Hindlimb muscle (tissue), 1 donor: ENCODE data around the gene CAMTA1. TPM values are rescaled to one million over a fixed set of nuclear protein-coding genes. Genes with fewer than 3 reads are reported as not detected.

Source experiments
- DNase-seq: peaks from one replicate; pipeline ENCODE4 v3.0.0-alpha.2; 2013
- polyA plus RNA-seq: library from polyadenylated mRNA; unstranded; fragments of 120-200 nt; gene quantifications from one replicate; pipeline ENCODE4 v1.2.1, GENCODE V29; 2013; ENCODE audit not compliant: insufficient read length

The CAMTA1 gene
- polyA plus RNA-seq, 1 donor, result 39.5 TPM

DNA sequence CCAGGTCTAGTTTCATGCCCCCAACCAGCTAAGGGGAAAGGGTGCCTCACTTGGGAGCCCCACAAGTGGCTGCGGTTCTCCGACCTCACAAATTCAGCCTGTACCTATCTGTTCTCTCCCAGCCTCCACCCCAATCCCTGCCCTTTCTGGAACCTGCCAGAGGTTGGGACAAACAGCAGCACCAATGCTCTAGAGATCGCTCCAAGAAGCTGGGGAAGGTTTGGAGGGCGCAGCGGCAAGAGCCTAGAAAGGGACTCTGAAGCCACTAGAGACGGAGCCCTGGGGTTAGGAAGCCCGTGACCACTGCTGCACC lies 742.4 kb downstream of the CAMTA1 start:
- DNase-seq, result no peak

DNA sequence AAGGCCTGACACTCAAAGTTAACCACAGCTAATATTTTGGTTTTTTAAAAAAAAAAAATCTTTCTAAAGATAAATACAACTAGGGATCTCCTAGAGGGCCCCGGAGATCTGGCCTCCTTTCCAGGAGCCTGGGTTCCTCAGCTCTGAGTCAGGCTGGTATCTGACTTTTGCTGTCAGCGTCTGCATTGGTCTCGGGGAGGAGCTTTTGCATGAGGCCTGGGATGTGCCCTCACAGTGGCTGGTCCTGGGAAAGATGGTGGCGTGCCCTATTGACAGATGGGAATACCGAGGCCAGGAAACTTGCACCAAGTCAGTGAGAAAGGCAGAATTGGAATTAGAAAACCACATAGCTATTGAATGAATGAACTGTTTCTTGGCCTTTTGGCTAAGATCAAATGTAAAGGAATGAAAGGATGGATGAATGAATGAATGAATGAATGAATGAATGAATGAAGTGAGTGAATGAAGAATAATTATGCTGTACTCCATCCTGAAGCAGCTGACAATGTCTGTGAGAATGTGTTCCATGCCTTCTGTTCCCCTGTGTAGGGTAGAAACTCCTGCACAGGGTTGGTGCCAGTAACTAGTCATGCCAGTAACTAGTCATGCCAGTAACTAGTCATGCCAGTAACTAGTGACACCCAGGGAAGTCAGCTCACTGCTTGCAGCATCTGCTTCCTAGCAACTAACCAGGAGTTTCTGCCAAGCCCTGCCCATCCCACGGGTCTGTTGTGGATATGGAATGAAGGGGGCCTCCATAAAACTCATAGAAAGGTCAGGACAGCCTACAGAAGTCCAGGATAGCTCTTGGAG lies 743.3 kb downstream of the CAMTA1 start:
- DNase-seq, result no peak

DNA sequence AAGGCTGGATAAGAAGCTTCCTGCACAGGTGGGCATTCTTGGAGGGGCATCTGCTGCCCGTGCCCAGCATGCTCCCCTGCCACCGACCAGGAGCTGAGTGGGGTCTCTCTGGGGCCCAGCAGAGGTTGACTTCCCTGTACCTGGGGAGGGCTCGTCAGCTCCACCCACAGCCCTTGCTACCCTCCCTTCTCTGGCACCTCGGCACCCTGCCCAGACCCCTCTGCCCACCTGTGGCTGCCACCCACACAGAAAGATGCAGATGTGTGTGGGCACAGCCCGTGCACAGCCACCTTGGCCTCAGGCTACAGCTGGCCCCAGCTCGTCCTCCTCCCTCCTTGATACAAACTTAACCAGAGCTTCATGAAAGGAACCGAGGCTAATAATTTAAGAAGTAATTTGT lies 744.7 kb downstream of the CAMTA1 start:
- no peak for DNase-seq

DNA sequence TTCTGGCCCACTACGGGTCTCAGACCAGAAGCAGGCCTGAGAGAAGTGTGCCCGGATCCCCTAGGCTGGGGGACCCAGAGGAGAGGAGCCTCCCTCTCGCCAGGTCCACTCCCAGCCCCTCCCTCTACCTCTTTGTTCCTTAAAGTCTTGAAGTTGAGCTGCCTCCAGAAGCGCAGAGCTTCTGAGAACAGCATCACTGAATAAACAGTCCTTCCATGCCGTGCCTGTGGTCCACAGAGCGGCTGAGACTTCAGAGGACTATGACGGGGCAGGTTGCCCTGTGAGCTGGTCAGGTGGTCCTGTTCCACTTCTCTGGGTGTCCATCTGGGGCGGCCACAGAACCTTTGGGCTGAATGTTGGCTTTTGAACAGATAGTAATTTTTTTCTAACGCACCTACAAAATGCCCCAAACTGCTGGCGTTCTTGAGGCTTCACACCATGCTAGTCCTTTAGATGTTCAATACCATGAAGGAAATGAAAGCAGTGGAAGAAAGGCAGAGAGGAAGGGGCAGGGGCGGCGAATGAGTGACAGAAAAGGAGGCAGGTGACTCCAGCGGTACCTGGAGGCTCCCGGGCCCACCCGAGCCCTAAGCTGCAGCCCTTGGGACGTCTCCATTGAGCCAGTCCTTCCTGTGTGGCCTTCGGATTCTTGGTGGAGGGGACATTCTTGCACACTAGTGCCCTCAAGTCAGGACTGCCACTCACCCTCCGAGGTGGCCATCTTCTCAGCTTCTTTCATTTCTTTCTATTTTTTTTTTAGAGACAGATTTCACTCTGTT lies 746.5 kb downstream of the CAMTA1 start:
- DNase-seq, result no peak

DNA sequence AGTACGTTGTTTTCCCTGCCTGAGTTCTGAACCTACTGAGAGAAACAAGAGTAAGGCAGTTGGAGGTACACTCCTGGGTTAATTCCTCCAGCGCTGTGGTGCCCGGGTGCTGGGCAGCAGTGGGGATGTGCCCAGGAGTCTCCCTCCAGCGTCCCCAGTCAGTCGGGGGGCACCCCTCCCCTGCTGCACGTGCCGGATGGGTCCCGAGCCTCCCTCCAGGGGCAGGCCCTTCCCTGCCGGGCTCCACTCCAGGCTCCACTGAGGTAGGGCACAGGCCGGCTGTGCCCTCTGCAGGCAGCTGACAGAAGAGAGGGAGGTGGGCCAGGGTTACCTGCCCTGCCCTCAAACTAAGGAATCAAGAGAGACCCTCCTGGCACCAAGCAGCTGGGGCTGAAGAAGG lies 747.8 kb downstream of the CAMTA1 start:
- no peak for DNase-seq

DNA sequence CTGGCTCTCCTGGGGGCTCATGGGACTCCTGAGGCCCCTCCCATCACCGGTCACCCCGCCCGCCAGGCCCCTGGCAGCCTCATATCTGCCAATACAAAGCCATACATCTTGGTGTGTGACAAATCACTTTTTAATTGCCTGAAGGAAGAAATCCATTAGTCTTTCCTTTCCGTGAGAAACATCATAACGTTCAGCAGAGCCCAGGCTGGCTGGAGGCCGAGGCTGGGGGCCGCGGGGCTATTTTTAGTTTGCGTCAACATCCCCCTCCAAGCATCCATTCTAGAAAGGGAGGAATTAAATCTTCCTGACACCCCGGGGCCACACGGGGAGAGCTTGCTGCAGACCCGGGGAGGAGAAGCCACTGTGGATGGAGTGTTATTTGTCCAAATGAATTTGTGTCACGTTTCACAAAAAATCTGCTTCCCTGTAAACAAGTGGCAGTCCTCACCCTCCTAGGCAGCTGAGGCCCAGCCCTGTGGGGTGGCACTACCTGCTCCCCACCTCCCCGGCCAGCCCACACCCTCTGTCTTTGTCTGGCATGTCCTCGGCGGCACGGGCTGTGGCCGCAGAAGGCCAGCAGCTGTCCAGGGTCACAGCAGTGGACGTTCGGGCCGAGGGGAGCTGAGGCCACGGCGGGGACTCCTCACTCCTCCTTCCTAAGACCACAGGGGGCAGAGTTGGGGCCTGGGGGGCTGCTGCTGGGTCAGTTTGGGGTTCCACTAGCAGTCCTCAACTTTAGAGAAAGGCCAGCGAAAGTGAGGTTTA lies 749.0 kb downstream of the CAMTA1 start:
- DNase-seq, result no peak

DNA sequence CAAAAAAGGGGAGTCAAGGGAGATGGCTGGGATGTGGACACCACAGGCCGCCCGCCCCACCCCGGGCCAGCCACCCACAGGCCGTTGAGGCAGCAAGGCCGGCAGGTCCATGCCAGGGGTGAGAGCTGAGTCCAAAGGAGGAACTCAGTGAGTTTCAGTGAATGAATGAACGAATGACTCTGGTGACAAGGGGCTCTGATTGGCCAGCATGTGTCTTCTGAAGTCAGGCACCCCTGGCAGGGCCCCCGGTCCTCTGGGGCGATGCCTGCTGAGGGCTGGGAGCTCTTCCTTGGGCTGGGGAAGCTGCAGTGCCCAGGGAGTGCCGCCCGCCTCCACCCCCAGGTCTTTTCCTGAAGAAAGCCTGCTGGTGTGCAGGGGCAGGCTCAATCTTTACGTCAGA lies 749.8 kb downstream of the CAMTA1 start:
- no peak for DNase-seq

DNA sequence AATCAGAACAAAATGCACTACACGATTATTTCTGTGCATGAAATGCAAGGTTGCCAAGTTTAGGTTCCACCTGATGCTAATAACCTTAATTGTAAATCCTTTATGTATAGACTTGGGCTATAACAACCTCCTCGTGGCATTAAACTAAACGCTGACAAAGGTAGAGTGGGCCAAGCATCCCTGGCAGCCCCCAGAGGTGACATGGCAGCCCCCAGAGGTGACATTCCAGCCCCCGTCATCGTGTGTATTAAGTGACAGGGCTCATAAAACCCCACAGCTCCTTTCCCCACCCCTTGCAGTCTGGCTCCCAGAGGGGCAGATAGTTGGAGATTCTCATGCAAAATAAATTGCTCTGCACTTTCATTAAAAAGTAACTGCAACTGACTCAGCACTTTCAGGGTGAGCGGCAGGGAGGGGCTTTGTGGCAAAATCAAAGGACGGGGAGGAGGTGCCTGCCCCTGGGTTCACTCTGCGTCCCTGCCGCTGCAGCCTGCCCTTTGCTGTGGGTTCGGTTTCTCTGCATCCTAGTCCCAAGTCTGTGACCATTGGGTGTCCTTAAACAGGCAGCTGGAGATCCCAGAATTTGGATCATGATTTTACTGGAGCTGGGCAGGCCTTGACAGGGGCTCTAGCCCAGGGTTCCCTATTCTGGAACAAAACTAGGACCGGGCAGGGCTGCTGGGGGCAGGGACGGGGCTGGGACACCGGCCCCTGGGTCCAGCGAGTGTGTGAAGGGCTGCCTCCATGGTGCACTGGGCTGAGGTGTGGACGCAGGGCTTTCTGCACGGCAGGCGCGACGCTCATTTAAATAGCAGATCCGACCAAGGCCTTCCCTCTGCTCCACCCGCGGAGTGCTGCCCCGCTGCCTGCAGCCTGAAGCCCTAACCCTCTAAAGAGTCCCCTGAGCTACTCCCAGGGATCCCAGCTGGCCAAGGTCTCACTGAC lies 751.0 kb downstream of the CAMTA1 start:
- no peak for DNase-seq

DNA sequence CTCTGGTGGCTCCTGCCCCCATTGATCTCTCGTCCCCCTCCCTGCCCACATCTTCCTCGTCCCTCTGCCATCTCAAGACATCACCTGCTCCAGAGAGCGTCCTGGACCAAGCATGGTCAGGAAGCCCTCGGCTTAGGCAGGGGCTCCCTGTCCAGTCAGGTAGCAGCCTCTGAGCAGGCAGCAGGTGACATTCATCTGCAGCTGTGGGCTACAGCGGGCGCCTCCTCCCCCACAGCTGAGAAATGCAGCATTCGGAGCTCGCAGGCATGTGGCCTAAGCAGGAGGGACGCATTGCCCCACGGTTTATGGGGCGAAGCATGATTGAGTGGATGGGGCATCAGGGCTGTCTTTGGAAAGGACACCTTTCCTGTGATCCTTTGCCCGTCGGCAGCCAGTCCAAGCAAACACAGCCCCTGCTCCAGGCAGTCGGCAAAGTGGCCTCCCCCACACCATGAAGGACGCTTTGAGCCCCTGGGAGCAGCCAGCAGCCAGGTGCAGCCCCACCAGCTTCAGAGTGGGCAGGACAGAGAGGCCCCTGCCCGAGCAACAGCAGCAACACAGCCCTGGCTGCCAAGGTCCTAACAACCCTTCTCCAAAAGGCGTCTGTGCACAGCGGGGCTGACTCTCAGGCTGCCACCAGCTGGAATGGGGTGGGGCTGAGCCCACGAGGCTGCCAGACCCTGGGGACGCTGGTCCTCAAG lies 751.8 kb downstream of the CAMTA1 start:
- DNase-seq, result no peak

DNA sequence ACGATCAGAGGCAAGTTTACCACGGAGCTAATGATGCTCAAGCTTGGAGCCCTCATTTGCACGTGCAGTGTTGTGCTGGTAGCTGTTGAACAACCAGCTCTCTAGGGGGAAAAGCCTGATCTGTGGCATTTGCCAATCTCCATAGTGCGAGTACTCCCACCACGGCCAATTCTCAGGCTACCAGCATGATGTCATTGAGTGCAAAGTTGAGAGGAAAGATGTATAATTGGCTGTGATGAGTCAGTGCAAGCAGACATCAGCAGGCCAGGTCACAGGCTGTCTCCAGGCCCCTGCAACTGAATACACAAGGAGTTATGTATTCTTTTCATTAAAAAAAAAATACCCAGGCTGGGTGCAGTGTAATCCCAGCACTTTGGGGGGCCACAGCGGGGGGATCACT lies 752.8 kb downstream of the CAMTA1 start:
- DNase-seq, result no peak

DNA sequence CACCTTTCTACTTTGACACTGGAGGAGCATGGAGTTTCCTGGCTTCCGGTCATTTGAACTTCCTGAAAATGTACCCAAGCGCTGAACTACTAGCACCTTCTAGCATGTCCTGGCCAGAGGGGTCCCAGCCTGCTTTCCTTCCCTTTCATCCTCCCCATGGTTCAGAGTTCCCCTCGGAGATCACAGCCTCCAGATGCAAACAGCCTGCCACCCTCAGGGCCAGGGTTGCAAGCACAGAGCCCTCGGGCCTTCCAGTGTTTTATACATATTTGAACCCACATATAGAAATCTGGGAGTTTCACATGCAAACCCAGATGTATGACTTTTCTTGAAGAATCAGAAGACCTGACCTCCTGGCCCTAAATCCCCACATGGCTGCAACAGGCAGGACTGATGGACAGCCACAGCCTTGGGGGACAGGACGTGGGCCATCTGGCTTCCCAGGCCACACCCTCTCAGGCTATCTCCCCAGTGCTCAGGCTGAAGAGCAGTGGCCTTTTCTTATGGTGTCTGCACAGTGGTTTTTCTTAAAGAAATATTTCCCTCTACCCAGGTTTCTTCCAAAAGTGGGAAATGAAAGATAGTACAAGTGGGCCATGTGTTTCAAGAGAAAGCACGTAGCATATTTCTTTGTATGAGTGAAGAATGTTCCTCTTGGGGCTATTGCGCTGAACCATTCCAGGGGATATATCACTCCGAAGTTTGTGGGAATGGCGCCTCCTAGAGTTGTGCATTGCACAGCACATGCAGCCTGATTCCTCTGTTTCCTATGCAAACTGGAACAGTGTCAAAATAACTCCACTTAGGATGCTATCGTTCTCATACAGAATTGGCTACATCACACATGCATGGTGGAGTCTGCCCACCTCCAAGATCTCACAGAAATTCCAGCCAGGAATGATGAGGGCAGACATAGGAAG lies 753.9 kb downstream of the CAMTA1 start:
- DNase-seq, result no peak

DNA sequence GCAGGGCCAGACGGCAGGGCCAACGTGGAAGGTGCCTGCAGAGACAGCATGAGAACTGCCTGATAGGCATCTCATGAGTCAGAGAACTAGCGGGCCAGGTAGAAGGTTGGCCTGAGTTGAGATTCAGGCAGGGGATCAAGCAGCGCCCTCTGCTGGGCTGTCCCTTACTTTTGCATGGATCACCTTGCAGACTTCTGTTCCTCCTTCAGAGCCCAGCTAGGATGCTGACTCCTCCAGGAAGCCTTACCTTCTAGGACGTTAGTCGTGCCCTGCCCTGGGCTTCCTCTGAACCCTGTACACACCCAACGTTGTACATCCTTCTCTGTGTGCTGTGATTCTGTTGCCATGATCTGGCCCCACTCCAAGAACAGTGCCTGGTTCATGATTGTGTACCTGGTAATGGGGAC lies 754.5 kb downstream of the CAMTA1 start:
- DNase-seq, result no peak

DNA sequence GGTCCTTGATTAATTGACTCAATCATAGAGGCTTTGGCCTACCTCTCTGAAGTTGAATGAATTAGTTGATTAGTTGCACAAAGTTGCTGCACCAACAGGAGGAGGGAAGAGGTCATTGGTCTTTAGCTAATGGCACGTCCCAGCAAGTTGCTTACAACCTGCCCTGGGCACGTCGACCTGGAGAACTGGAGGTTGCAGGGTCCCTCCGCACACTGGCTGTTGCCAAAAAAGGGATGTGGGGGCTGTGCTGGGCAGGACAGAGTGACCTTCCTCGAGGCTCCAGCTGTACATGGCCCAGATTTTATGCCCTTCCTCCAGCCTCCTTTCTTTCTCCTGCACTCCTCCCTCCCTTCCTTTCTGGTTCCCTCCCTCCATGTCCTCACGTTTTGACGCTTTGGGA lies 755.6 kb downstream of the CAMTA1 start:
- no peak for DNase-seq

DNA sequence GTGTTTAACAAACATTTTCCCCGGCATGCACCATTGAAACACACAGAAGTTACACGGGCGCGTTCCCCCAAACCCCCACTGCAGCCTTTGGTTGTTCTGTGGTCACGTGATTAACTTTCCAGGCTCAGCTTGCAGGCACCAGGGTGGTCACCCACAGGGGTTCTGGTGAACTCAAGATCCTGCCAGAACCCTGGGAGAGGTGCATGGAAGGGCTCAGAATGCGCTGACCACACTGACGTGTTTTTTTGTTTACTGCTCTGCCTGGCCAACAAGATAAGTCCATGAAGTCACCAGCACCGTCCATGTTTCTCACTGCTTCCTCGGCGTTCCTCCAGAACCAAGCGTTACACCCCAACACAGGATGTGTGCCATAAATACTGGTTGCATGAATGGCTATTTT lies 756.4 kb downstream of the CAMTA1 start:
- DNase-seq, result no peak

DNA sequence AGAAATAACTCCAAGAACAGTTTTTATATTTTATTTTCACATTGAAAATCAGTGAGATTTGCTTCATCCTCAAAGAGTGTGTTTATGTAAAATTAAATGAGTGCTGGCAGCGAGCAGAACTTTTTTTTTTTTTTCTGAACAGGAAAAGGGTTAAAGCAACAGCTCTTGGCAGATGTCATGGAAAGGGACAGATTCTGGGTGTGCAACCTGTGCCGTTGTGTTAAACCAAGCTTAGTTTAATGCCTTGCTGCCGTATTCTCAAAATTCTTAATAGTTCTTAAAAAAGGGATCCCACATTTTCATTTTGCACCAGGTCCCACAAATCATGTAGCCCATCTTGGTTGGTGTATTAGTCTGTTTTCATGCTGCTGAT lies 758.5 kb downstream of the CAMTA1 start:
- DNase-seq, result no peak

DNA sequence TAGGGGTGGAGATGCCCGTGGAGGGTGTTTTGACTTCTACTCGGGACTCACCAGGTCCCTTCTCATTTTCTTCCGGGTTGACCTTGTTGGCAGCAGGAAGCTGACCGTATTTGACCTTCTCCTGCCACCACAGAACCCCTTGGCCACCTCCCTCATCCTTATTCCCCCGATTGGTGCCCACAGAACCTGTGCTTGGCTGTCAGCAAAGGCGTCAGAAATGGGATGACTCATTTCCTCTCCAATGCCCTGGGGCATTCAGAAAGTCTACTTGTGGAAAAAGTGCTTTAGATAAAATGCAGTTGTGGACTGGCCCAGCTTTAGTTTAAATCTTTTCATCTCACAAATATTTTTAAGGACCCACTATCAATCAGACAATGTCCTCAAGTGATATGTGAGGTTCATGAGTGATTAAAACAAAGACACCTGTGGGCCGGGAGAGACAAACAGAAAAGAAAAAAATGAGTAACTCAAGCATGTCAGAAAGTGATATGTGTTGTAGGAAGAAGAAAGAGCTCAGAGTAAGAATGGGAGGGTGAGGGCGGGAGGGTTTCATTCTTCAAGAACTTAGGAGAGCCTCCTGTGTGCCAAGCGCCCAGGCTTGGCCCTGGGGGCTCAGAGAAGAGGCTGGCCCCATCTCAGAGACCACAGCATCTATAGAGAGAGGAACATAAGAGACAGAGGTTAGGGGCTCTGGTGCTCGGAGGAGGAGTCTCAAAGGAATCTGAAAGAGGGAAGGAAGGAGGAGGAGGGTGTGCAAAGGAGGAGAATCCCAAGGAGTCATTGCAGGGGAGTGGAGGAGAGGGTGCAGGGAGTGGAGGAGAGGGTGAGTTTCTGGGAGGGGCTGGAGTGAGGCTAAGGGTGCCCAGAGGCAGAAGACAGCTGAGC lies 764.3 kb downstream of the CAMTA1 start:
- no peak for DNase-seq

DNA sequence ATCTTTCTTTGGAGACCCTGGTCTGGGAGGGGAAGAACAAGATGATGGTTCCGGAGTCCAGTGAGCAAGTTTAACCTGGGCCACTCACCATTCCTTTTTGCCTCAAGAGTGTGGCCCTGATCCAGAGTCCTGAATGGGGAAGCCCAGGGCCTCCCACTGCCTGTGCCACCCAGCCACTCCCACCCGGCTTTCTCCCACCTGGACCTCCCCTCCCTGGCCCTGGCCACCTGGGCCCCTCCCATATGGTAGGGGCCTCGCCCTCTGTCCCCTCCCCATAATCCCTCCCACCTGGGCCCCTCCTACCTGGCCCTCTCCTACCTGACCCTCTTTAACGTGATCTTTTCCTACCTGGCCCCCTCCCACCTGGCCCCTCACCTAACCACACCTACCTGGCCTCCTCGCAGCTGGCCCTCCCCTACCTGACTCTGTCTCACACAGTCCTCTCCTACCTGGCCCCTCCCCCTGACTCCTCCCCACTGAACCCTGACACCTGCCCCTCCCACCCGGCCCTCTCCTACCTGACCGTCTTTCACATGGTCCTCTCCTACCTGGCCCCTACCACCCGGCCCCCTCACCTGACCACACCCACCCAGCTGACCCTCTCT lies 765.1 kb downstream of the CAMTA1 start:
- DNase-seq, result no peak

DNA sequence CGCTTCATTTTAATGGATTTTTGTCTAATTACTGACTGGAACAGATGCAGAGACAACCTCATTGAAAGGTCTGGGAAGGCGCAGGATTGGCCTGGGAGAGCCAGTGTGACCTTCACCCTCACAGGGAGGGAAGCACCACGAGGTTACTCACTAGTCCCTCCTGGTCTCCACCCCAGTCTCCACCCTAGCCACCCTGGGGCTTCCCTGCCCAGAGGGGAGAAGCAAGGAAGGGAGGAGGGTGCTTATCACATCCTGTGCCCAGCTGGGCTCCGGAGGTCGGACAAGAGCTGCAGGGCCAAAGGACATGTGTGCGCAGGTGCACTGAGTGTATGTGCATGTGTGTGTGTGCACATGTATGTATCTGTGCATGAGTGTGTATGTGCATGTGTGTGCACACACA lies 765.7 kb downstream of the CAMTA1 start:
- no peak for DNase-seq

DNA sequence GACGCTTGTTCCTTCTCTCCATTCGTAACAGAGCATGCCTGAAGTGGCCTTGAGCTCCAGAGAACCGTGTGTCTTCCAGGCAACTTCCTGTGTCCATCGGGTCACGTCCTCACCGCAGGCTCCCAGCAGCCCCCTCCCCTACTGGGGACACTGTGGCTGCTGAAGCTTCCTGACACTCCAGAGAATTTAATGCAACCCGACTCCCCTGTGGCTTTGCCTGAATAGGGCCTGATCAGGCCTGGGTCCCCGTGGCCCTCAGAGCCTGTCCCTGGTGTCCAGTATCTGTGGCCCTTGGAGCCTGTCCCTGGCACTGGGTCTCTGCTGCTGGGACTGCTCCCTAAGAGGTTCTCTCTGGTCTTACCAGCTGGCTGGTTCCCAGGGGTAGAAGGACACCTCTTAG lies 766.2 kb downstream of the CAMTA1 start:
- DNase-seq, result no peak
